AG08395 (cell line): ENCODE results near the gene CPSF4.

Experiments used
- DNase-seq: peaks from one replicate; pipeline ENCODE4 v3.0.0; 2012; ENCODE audit warnings: mixed read lengths, low spot score

Gene CPSF4

GRCh38 chr7:99438573-99439480 is at the start of gene CPSF4, which contains the start of gene PTCD1:
Gene CPSF4, plus strand, starts transcription at chr7:99438943. Its CDS starts 140 bp downstream, at chr7:99439083.
Gene PTCD1, minus strand, starts transcription at chr7:99438798. Its CDS starts 3,556 bp downstream, at chr7:99435242.
- DNase-seq: peak; percentile 100

- DNase-seq: no peak
Measured at GRCh38 chr7:99389772-99390171, 49.0 kb upstream of the CPSF4 start.

GRCh38 chr7:99390941-99391602 is 47.7 kb upstream of the CPSF4 start:
- DNase-seq: no peak

GRCh38 chr7:99392046-99392445 is 46.7 kb upstream of the CPSF4 start:
- no peak for DNase-seq

- peak; percentile 60 for DNase-seq
Measured at GRCh38 chr7:99392659-99393354, 45.9 kb upstream of the CPSF4 start.

- DNase-seq: no peak
Measured at GRCh38 chr7:99393355-99394187, 45.2 kb upstream of the CPSF4 start.

GRCh38 chr7:99394188-99394502 is 44.6 kb upstream of the CPSF4 start:
- DNase-seq: no peak

- DNase-seq: no peak
Measured at GRCh38 chr7:99395616-99396327, 43.0 kb upstream of the CPSF4 start.

GRCh38 chr7:99396418-99397296 is 42.1 kb upstream of the CPSF4 start:
- DNase-seq: no peak

- no peak for DNase-seq
Measured at GRCh38 chr7:99397297-99397983, 41.3 kb upstream of the CPSF4 start.

- DNase-seq: no peak
Measured at GRCh38 chr7:99398891-99399445, 39.8 kb upstream of the CPSF4 start.

- DNase-seq: no peak
Measured at GRCh38 chr7:99399597-99399996, 39.1 kb upstream of the CPSF4 start.

GRCh38 chr7:99402854-99403253 is 35.9 kb upstream of the CPSF4 start:
- no peak for DNase-seq

- DNase-seq: no peak
Measured at GRCh38 chr7:99403764-99404163, 35.0 kb upstream of the CPSF4 start.

GRCh38 chr7:99404235-99404976 is 34.3 kb upstream of the CPSF4 start:
- DNase-seq: peak; percentile 43

GRCh38 chr7:99404977-99405320 is 33.8 kb upstream of the CPSF4 start:
- DNase-seq: no peak

- DNase-seq: no peak
Measured at GRCh38 chr7:99406557-99406956, 32.2 kb upstream of the CPSF4 start.

- DNase-seq: peak; percentile 89
Measured at GRCh38 chr7:99407872-99408378, 30.8 kb upstream of the CPSF4 start.
